ENCODE results near the gene MAPK7. TPM values are rescaled to one million over a fixed set of nuclear protein-coding genes. Genes with fewer than 3 reads are reported as not detected.

Gene MAPK7
- total and polyA plus RNA-seq, 2 of the 8 experiments (the other 6 are each of a cell fraction or from before 2014, with no cell fraction given): 15.2 to 28.1 TPM

DNA sequence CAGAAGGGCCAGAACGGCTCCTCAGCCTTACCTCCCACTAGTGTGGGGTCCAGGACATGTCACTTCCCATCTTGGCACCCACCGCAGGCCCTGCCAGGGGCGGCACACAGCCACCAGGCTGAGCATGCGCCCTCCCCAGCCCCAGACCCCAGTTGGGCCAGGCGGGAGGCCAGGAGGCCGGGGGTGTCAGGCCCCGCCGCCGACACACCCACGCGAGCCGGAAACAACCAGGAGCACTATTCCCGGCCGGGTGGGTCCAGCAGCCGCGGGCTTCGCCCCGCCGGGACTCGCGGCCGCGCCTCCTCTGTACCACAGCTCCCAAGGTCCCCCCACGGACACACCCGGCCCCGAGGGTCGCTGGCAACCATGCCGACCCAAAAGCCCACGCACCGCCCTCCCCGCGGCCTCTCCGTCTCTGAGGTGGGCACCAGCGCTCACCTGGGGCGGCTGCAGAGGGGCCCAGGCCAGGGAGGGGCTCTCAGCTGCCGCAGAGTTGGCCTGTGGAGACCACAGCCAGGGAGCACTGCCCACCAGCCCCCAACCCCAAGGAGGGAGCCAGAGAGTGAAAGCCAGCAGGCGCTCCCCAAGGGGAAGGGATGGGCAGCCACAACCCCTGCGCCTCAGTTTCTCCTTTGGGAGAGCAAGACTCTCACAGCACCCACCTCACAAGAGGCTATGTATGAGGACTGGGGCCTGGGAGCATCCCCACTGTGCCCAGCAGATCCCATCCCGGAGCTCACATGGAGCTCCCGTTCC is 33.8 kb upstream of the MAPK7 start (continued):
- TF ChIP-seq, protein P1, sequence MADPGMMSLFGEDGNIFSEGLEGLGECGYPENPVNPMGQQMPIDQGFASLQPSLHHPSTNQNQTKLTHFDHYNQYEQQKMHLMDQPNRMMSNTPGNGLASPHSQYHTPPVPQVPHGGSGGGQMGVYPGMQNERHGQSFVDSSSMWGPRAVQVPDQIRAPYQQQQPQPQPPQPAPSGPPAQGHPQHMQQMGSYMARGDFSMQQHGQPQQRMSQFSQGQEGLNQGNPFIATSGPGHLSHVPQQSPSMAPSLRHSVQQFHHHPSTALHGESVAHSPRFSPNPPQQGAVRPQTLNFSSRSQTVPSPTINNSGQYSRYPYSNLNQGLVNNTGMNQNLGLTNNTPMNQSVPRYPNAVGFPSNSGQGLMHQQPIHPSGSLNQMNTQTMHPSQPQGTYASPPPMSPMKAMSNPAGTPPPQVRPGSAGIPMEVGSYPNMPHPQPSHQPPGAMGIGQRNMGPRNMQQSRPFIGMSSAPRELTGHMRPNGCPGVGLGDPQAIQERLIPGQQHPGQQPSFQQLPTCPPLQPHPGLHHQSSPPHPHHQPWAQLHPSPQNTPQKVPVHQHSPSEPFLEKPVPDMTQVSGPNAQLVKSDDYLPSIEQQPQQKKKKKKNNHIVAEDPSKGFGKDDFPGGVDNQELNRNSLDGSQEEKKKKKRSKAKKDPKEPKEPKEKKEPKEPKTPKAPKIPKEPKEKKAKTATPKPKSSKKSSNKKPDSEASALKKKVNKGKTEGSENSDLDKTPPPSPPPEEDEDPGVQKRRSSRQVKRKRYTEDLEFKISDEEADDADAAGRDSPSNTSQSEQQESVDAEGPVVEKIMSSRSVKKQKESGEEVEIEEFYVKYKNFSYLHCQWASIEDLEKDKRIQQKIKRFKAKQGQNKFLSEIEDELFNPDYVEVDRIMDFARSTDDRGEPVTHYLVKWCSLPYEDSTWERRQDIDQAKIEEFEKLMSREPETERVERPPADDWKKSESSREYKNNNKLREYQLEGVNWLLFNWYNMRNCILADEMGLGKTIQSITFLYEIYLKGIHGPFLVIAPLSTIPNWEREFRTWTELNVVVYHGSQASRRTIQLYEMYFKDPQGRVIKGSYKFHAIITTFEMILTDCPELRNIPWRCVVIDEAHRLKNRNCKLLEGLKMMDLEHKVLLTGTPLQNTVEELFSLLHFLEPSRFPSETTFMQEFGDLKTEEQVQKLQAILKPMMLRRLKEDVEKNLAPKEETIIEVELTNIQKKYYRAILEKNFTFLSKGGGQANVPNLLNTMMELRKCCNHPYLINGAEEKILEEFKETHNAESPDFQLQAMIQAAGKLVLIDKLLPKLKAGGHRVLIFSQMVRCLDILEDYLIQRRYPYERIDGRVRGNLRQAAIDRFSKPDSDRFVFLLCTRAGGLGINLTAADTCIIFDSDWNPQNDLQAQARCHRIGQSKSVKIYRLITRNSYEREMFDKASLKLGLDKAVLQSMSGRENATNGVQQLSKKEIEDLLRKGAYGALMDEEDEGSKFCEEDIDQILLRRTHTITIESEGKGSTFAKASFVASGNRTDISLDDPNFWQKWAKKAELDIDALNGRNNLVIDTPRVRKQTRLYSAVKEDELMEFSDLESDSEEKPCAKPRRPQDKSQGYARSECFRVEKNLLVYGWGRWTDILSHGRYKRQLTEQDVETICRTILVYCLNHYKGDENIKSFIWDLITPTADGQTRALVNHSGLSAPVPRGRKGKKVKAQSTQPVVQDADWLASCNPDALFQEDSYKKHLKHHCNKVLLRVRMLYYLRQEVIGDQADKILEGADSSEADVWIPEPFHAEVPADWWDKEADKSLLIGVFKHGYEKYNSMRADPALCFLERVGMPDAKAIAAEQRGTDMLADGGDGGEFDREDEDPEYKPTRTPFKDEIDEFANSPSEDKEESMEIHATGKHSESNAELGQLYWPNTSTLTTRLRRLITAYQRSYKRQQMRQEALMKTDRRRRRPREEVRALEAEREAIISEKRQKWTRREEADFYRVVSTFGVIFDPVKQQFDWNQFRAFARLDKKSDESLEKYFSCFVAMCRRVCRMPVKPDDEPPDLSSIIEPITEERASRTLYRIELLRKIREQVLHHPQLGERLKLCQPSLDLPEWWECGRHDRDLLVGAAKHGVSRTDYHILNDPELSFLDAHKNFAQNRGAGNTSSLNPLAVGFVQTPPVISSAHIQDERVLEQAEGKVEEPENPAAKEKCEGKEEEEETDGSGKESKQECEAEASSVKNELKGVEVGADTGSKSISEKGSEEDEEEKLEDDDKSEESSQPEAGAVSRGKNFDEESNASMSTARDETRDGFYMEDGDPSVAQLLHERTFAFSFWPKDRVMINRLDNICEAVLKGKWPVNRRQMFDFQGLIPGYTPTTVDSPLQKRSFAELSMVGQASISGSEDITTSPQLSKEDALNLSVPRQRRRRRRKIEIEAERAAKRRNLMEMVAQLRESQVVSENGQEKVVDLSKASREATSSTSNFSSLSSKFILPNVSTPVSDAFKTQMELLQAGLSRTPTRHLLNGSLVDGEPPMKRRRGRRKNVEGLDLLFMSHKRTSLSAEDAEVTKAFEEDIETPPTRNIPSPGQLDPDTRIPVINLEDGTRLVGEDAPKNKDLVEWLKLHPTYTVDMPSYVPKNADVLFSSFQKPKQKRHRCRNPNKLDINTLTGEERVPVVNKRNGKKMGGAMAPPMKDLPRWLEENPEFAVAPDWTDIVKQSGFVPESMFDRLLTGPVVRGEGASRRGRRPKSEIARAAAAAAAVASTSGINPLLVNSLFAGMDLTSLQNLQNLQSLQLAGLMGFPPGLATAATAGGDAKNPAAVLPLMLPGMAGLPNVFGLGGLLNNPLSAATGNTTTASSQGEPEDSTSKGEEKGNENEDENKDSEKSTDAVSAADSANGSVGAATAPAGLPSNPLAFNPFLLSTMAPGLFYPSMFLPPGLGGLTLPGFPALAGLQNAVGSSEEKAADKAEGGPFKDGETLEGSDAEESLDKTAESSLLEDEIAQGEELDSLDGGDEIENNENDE (IDR thresholded peaks at IDR 0.05; ENCODE audit: insufficient replicate concordance, low read length): no peak

Measured in H1 (cell line).